ENCODE data around the gene VWF. TPM values are rescaled to one million over a fixed set of nuclear protein-coding genes. Genes with fewer than 3 reads are reported as not detected.
A peak's percentile ranks its signal among the peaks of the same experiment; 100 is the strongest.

Gene VWF
- total RNA-seq, 1 donor: 0.72 TPM

GRCh38 chr12:6076776-6077691 is 47.4 kb downstream of the VWF start:
- DNase-seq (ENCODE audit: insufficient read length, low spot score, missing footprints): peak; percentile 17
- Histone ChIP-seq H3K79me2 (ENCODE audit: insufficient read depth, low read length) (no peaks in the 10 kb centered on the region), H3K27me3 (ENCODE audit: insufficient read depth, low read length) (no peaks in the 10 kb centered on the region), H4K20me1 (ENCODE audit: insufficient read depth, low read length) (no peaks in the 10 kb centered on the region), H3K4me1 (ENCODE audit: insufficient read depth, low read length) (peaks cover 24% of the 10 kb centered on the region), H3K4me3 (ENCODE audit: insufficient read depth, low read length) (no peak overlapping the region), H3K9me3 (ENCODE audit: low read depth, low read length) (no peaks in the 10 kb centered on the region), H2AFZ (ENCODE audit: low read length) (no peak overlapping the region), H3K27ac (ENCODE audit: low read depth, low read length) (no peak overlapping the region), H3K4me2 (ENCODE audit: insufficient read depth, low read length) (no peak overlapping the region), H3K36me3 (ENCODE audit: insufficient read depth, low read length) (no peaks in the 10 kb centered on the region)
- TF ChIP-seq, protein P1, sequence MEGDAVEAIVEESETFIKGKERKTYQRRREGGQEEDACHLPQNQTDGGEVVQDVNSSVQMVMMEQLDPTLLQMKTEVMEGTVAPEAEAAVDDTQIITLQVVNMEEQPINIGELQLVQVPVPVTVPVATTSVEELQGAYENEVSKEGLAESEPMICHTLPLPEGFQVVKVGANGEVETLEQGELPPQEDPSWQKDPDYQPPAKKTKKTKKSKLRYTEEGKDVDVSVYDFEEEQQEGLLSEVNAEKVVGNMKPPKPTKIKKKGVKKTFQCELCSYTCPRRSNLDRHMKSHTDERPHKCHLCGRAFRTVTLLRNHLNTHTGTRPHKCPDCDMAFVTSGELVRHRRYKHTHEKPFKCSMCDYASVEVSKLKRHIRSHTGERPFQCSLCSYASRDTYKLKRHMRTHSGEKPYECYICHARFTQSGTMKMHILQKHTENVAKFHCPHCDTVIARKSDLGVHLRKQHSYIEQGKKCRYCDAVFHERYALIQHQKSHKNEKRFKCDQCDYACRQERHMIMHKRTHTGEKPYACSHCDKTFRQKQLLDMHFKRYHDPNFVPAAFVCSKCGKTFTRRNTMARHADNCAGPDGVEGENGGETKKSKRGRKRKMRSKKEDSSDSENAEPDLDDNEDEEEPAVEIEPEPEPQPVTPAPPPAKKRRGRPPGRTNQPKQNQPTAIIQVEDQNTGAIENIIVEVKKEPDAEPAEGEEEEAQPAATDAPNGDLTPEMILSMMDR (IDR thresholded peaks at IDR 0.05; ENCODE audit: extremely low read depth, low read depth, low read length): no peak

- Histone ChIP-seq H3K4me1 (ENCODE audit: insufficient read depth, low read length) (peaks cover 24% of the 10 kb centered on the region), H3K9me3 (ENCODE audit: low read depth, low read length) (no peaks in the 10 kb centered on the region), H4K20me1 (ENCODE audit: insufficient read depth, low read length) (no peaks in the 10 kb centered on the region), H3K4me3 (ENCODE audit: insufficient read depth, low read length) (no peak overlapping the region), H3K27ac (ENCODE audit: low read depth, low read length) (no peak overlapping the region), H3K27me3 (ENCODE audit: insufficient read depth, low read length) (no peaks in the 10 kb centered on the region), H3K36me3 (ENCODE audit: insufficient read depth, low read length) (no peaks in the 10 kb centered on the region), H3K79me2 (ENCODE audit: insufficient read depth, low read length) (no peaks in the 10 kb centered on the region), H2AFZ (ENCODE audit: low read length) (no peak overlapping the region), H3K4me2 (ENCODE audit: insufficient read depth, low read length) (no peak overlapping the region)
- peak; percentile 31 for DNase-seq (ENCODE audit: insufficient read length, low spot score, missing footprints)
- TF ChIP-seq, protein P1 (IDR thresholded peaks at IDR 0.05; ENCODE audit: extremely low read depth, low read depth, low read length): no peak
Measured at GRCh38 chr12:6076346-6076745, 48.1 kb downstream of the VWF start.

- Histone ChIP-seq H2AFZ (ENCODE audit: low read length) (peak overlapping the region; percentile 12), H3K4me3 (ENCODE audit: insufficient read depth, low read length) (peak overlapping the region; percentile 48), H3K4me2 (ENCODE audit: insufficient read depth, low read length) (peak overlapping the region; percentile 60), H4K20me1 (ENCODE audit: insufficient read depth, low read length) (no peaks in the 10 kb centered on the region), H3K27ac (ENCODE audit: low read depth, low read length) (no peak overlapping the region), H3K4me1 (ENCODE audit: insufficient read depth, low read length) (peaks cover 28% of the 10 kb centered on the region), H3K9me3 (ENCODE audit: low read depth, low read length) (no peaks in the 10 kb centered on the region), H3K79me2 (ENCODE audit: insufficient read depth, low read length) (no peaks in the 10 kb centered on the region), H3K36me3 (ENCODE audit: insufficient read depth, low read length) (no peaks in the 10 kb centered on the region), H3K27me3 (ENCODE audit: insufficient read depth, low read length) (no peaks in the 10 kb centered on the region)
- peak; percentile 73 for DNase-seq (ENCODE audit: insufficient read length, low spot score, missing footprints)
- TF ChIP-seq, protein P1 (IDR thresholded peaks at IDR 0.05; ENCODE audit: extremely low read depth, low read depth, low read length): no peak
Measured at GRCh38 chr12:6074979-6075585, 49.4 kb downstream of the VWF start.

GRCh38 chr12:6074427-6074826 is 50.0 kb downstream of the VWF start:
- Histone ChIP-seq H3K9me3 (ENCODE audit: low read depth, low read length) (no peaks in the 10 kb centered on the region), H4K20me1 (ENCODE audit: insufficient read depth, low read length) (no peaks in the 10 kb centered on the region), H3K4me2 (ENCODE audit: insufficient read depth, low read length) (peak overlapping the region; percentile 60), H3K4me1 (ENCODE audit: insufficient read depth, low read length) (peaks cover 34% of the 10 kb centered on the region), H3K36me3 (ENCODE audit: insufficient read depth, low read length) (no peaks in the 10 kb centered on the region), H3K27ac (ENCODE audit: low read depth, low read length) (no peak overlapping the region), H3K79me2 (ENCODE audit: insufficient read depth, low read length) (no peaks in the 10 kb centered on the region), H2AFZ (ENCODE audit: low read length) (peak overlapping the region; percentile 12), H3K4me3 (ENCODE audit: insufficient read depth, low read length) (peak overlapping the region; percentile 48), H3K27me3 (ENCODE audit: insufficient read depth, low read length) (no peaks in the 10 kb centered on the region)
- TF ChIP-seq, protein P1 (IDR thresholded peaks at IDR 0.05; ENCODE audit: extremely low read depth, low read depth, low read length): no peak
- no peak for DNase-seq (ENCODE audit: insufficient read length, low spot score, missing footprints)

All from osteoblast (primary cell).